AG09309 (cell line): ENCODE results near the gene MED12.

Experiments used
- DNase-seq: peaks from one replicate; pipeline ENCODE4 v3.0.0-alpha.2; 2010; ENCODE audit warnings: low read depth
- H3K4me3 ChIP-seq: 2 replicates; pipeline ENCODE4 v1.5.1; 2011; ENCODE audit warnings: mild to moderate bottlenecking, low read depth, low read length, moderate library complexity; ENCODE audit not compliant: control insufficient read depth
- TF ChIP-seq, protein P1 (sequence below): IDR thresholded peaks from 2 replicates; pipeline ENCODE4 v1.5.1; 2011; ENCODE audit warnings: mild to moderate bottlenecking, low read depth, low read length, inconsistent platforms; ENCODE audit not compliant: insufficient read depth, control insufficient read depth; ENCODE audit errors: missing control alignments

The MED12 gene

DNA sequence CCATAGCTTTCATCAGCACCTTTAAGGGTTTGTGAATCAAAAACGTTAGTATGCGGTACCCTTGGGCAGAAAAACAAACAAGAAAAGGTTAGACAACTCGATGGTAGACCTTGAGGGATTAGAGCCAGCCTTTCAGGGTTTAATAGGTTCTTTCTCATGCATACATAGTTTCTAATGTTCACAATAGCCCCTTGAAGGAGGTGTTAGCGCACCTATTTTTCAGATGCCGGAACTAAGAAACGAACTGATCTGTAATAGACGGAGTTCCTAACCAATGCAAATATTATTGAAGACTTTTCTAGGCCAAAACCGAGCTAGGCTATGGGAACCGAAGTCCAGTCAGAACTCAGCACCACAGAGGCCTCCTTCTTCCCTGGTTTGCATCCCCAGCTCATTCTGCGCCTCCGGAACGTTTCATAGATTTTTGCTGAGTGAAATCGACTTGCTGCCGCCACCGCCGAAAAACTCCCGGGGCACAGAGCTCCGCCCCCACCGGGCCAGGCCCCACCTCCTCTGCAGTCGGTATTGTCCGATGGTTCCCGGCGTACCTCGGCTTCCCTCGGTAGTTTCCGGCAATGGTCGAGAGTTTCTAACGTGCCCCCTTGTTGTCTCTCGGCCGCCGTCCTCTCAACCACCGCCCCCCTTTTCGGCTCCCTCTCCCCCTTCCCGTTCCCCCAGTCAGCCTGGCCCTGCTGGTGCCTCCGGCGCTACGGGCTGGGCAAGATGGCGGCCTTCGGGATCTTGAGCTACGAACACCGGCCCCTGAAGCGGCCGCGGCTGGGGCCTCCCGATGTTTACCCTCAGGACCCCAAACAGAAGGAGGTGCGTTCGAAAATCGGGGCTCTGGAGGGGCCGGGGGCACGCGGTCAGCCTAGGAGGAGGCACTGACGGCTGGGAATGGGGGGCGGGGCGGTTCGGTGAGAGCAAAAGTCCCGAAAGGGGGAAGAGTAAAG is at the start of gene MED12:
Gene MED12, plus strand, starts transcription at position 565 of the 953 bp plus-strand sequence. Its CDS starts 159 bp downstream, at position 724.
- peak; percentile 24 for DNase-seq
- H3K4me3 ChIP-seq, result peak within 1 kb of the TSS; percentile 82

DNA sequence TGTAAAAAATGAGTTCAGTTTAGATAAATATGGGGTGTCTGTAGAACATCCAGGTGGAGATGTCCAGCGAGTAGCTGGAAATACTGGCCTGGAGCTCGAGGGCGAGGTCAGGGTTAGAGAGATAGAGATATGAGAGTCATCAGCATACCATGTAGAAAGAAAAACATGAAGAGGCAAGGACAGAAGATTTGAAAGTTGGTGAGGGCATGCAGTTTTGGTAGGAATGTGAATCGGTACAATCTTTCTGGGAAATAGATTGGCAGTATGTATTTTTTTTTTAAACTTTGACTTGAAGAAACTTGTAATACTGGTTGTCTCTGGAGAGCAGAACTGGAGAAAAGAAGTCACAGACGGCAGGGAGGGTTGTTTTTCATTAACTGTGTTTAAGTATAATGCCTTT is 47.9 kb upstream of the MED12 start:
- TF ChIP-seq, protein P1, sequence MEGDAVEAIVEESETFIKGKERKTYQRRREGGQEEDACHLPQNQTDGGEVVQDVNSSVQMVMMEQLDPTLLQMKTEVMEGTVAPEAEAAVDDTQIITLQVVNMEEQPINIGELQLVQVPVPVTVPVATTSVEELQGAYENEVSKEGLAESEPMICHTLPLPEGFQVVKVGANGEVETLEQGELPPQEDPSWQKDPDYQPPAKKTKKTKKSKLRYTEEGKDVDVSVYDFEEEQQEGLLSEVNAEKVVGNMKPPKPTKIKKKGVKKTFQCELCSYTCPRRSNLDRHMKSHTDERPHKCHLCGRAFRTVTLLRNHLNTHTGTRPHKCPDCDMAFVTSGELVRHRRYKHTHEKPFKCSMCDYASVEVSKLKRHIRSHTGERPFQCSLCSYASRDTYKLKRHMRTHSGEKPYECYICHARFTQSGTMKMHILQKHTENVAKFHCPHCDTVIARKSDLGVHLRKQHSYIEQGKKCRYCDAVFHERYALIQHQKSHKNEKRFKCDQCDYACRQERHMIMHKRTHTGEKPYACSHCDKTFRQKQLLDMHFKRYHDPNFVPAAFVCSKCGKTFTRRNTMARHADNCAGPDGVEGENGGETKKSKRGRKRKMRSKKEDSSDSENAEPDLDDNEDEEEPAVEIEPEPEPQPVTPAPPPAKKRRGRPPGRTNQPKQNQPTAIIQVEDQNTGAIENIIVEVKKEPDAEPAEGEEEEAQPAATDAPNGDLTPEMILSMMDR, result no peak
- no peak overlapping the region for H3K4me3 ChIP-seq
- no peak for DNase-seq

More for the DNA sequence above, at the start of gene MED12:
- TF ChIP-seq, protein P1, result no peak

DNA sequence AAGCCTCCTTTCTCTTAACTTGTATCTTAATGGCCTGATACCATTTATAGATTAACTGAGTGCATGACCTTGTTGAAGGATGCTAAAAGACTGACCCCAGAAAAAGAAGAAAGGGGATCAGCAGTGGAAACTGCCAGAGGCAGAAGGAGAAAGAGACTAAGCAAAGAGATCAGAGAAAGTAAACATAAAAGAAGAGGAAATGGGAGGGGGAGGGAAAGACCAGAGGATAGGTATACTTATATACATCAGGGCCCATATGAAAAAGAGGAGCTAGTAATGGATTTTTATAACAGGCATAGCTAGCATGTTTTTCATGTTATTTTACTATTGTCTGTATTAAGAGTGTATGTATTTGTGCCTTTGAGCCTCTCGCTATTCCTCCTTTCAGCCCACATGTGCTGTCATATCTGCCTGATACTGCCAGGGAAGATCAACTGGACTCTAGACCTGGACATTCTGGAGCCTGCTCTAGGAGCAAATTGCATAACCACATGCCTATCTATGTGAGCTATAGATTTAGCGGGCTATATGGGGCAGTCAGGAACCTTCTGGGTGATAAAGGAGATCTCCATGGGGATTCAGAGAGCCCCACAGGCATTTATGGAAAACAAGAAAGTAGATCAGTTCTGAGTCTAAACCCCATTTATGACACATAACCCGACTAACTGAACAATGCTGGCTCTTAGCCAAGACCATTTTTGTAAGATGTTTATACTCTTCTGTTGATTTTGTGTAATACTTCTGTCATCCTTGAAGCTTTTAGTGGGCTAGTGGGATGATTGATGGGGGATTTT is 36.9 kb upstream of the MED12 start:
- TF ChIP-seq, protein P1, result no peak
- DNase-seq, result no peak
- no peak overlapping the region for H3K4me3 ChIP-seq

DNA sequence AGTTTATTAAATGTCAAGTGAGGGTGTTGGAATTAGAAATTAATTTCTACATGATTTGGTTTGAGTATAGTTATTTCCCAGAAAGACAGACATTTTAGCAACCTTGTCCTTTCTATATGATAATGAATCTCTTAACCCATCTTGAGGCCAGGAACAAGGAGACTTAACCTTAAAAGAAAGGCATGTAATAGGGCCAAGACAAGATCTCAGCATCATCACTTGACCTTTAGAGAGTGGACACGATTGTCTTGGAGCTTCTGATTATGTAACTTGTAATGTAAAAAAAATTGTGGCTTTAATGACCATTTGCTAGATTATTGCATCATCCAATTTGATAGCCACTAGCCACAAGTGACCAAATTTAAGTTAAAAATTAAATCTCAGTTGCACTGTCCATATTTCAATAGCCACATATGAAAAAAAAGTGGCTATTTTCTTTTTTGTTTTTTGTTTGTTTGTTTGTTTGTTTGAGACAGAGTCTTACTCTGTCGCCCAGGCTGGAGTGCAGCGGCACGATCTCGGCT is 36.2 kb upstream of the MED12 start:
- TF ChIP-seq, protein P1, result no peak
- H3K4me3 ChIP-seq, result no peak overlapping the region
- no peak for DNase-seq

DNA sequence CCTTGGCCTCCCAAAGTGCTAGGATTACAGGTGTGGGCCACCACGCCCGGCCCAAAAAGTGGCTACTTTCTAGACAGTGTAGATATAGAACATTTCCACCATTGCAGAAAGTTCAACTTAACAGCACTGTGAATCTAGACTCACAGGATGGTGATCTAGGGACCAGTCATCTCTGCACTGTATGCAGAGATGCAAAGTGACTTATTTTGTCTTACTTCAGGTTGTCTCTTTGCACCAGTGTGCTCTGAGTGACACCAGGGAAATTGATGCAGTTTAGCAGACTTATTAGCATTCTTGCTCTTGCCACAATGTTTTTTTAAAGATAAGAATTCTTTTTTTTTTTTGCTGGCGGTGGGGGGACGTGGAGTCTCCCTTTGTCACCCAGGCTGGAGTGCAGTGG is 35.6 kb upstream of the MED12 start:
- DNase-seq, result no peak
- TF ChIP-seq, protein P1, result no peak
- H3K4me3 ChIP-seq, result no peak overlapping the region

DNA sequence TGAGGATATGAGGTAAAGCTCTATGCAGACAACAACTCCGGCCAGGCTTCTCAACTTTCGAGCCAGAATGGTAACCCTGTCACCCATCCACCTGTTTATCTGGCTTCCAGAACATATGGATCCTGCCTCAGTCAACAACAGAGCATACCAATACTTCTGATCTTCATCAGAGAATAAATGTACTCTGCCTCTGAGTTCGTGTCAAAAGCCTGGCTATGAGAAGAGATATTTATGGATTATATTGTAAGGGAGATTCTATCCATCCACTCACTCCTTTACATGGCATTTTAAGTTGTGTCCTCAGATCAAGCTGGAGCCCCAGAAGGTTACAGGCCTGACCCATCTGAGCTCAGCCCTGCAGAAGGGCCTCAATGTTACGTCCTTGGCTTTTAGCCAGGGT is 32.5 kb upstream of the MED12 start:
- TF ChIP-seq, protein P1, result no peak
- H3K4me3 ChIP-seq, result no peak overlapping the region
- DNase-seq, result no peak
